ENCODE data around the gene HFM1. TPM values are rescaled to one million over a fixed set of nuclear protein-coding genes. Genes with fewer than 3 reads are reported as not detected.
"Not testable (repeated sequence)": the region's sequence is repeated elsewhere in the genome, so short reads cannot be mapped to it uniquely, and the experiment has no call there.

The HFM1 gene
- total RNA-seq: not detected

GRCh38 chr1:91404151-91405012 is at the start of gene HFM1:
TSS of gene HFM1 (minus strand) at chr1:91404837. CDS start at chr1:91401082, 3,755 bp downstream.
- POLR2A ChIA-PET: no interaction called here
- peaks cover 5% of the 10 kb centered on the region for H3K4me1 Mint-ChIP-seq
- H3K9me3 Mint-ChIP-seq: no peaks in the 10 kb centered on the region
- CTCF ChIA-PET: interaction anchor here (0.9 kb wide), 1 partner anchor 126 kb away, joined by 4 read pairs; no protein-coding TSS in a partner anchor
- H3K27me3 Mint-ChIP-seq: peaks cover 60% of the 10 kb centered on the region
- peak; percentile 47 for DNase-seq
- H3K36me3 Mint-ChIP-seq (ENCODE audit: low read depth): no peaks in the 10 kb centered on the region
- H3K27ac Mint-ChIP-seq: no peak within 1 kb of the TSS
- peak within 1 kb of the TSS; percentile 54 for H3K4me3 Mint-ChIP-seq

- Mint-ChIP-seq H3K27me3 (peaks cover 9% of the 10 kb centered on the region), H3K4me1 (no peaks in the 10 kb centered on the region), H3K36me3 (ENCODE audit: low read depth) (no peaks in the 10 kb centered on the region), H3K27ac (no peak overlapping the region), H3K9me3 (no peaks in the 10 kb centered on the region), H3K4me3 (no peak overlapping the region)
- POLR2A ChIA-PET: no interaction called here
- no peak for DNase-seq
- CTCF ChIA-PET: no interaction called here
Measured at GRCh38 chr1:91454136-91454535, 49.5 kb upstream of the HFM1 start.

GRCh38 chr1:91450260-91450659 is 45.6 kb upstream of the HFM1 start:
- POLR2A ChIA-PET: no interaction called here
- H3K4me3 Mint-ChIP-seq: no peak overlapping the region
- CTCF ChIA-PET: no interaction called here
- H3K4me1 Mint-ChIP-seq: no peaks in the 10 kb centered on the region
- no peaks in the 10 kb centered on the region for H3K9me3 Mint-ChIP-seq
- DNase-seq: no peak
- H3K27me3 Mint-ChIP-seq: peaks cover 12% of the 10 kb centered on the region
- no peak overlapping the region for H3K27ac Mint-ChIP-seq
- no peaks in the 10 kb centered on the region for H3K36me3 Mint-ChIP-seq (ENCODE audit: low read depth)

- CTCF ChIA-PET; H3K27ac Mint-ChIP-seq; H3K36me3 Mint-ChIP-seq (ENCODE audit: low read depth); DNase-seq; H3K4me3 Mint-ChIP-seq; H3K4me1 Mint-ChIP-seq; POLR2A ChIA-PET: not testable (repeated sequence)
- Mint-ChIP-seq H3K27me3 (peaks cover 22% of the 10 kb centered on the region), H3K9me3 (peaks cover 11% of the 10 kb centered on the region)
Measured at GRCh38 chr1:91447782-91448181, 43.1 kb upstream of the HFM1 start.

GRCh38 chr1:91441980-91442379 is 37.3 kb upstream of the HFM1 start:
- CTCF ChIA-PET; POLR2A ChIA-PET; H3K36me3 Mint-ChIP-seq (ENCODE audit: low read depth); H3K27ac Mint-ChIP-seq; H3K4me1 Mint-ChIP-seq; H3K4me3 Mint-ChIP-seq; DNase-seq: not testable (repeated sequence)
- Mint-ChIP-seq H3K9me3 (peaks cover 11% of the 10 kb centered on the region), H3K27me3 (peaks cover 34% of the 10 kb centered on the region)

- H3K27ac Mint-ChIP-seq: no peak overlapping the region
- peaks cover 11% of the 10 kb centered on the region for H3K9me3 Mint-ChIP-seq
- ChIA-PET POLR2A (no interaction called here), CTCF (interaction anchor here (1.8 kb wide), 1 partner anchor 61 kb away, joined by 7 read pairs; the partner anchor contains the start of gene CDC7)
- H3K27me3 Mint-ChIP-seq: peaks cover 31% of the 10 kb centered on the region
- peaks cover 5% of the 10 kb centered on the region for H3K36me3 Mint-ChIP-seq (ENCODE audit: low read depth)
- H3K4me1 Mint-ChIP-seq: no peaks in the 10 kb centered on the region
- no peak for DNase-seq
- no peak overlapping the region for H3K4me3 Mint-ChIP-seq
Measured at GRCh38 chr1:91440847-91441246, 36.2 kb upstream of the HFM1 start.

- Mint-ChIP-seq H3K27me3 (peaks cover 24% of the 10 kb centered on the region), H3K4me3 (no peak overlapping the region), H3K36me3 (ENCODE audit: low read depth) (peaks cover 5% of the 10 kb centered on the region), H3K4me1 (no peaks in the 10 kb centered on the region), H3K9me3 (peaks cover 6% of the 10 kb centered on the region), H3K27ac (no peak overlapping the region)
- ChIA-PET CTCF (no interaction called here), POLR2A (no interaction called here)
- no peak for DNase-seq
Measured at GRCh38 chr1:91439016-91439415, 34.4 kb upstream of the HFM1 start.

- H3K4me3 Mint-ChIP-seq: no peak overlapping the region
- no peak for DNase-seq
- no peaks in the 10 kb centered on the region for H3K36me3 Mint-ChIP-seq (ENCODE audit: low read depth)
- ChIA-PET CTCF (no interaction called here), POLR2A (no interaction called here)
- peaks cover 33% of the 10 kb centered on the region for H3K27me3 Mint-ChIP-seq
- no peak overlapping the region for H3K27ac Mint-ChIP-seq
- no peaks in the 10 kb centered on the region for H3K4me1 Mint-ChIP-seq
- no peaks in the 10 kb centered on the region for H3K9me3 Mint-ChIP-seq
Measured at GRCh38 chr1:91428182-91428798, 23.7 kb upstream of the HFM1 start.

- ChIA-PET POLR2A (no interaction called here), CTCF (no interaction called here)
- DNase-seq: no peak
- no peaks in the 10 kb centered on the region for H3K9me3 Mint-ChIP-seq
- no peaks in the 10 kb centered on the region for H3K4me1 Mint-ChIP-seq
- no peak overlapping the region for H3K27ac Mint-ChIP-seq
- peaks cover 38% of the 10 kb centered on the region for H3K27me3 Mint-ChIP-seq
- H3K4me3 Mint-ChIP-seq: no peak overlapping the region
- no peaks in the 10 kb centered on the region for H3K36me3 Mint-ChIP-seq (ENCODE audit: low read depth)
Measured at GRCh38 chr1:91427741-91428140, 23.1 kb upstream of the HFM1 start.

- peaks cover 58% of the 10 kb centered on the region for H3K27me3 Mint-ChIP-seq
- CTCF ChIA-PET; H3K4me1 Mint-ChIP-seq; H3K27ac Mint-ChIP-seq; H3K36me3 Mint-ChIP-seq (ENCODE audit: low read depth); H3K4me3 Mint-ChIP-seq; POLR2A ChIA-PET; DNase-seq; H3K9me3 Mint-ChIP-seq: not testable (repeated sequence)
Measured at GRCh38 chr1:91422523-91422922, 17.9 kb upstream of the HFM1 start.

GRCh38 chr1:91412371-91412770 is 7.7 kb upstream of the HFM1 start:
- no peak for DNase-seq
- no peak overlapping the region for H3K4me3 Mint-ChIP-seq
- no peaks in the 10 kb centered on the region for H3K4me1 Mint-ChIP-seq
- H3K27ac Mint-ChIP-seq: no peak overlapping the region
- CTCF ChIA-PET: no interaction called here
- no peaks in the 10 kb centered on the region for H3K9me3 Mint-ChIP-seq
- no peaks in the 10 kb centered on the region for H3K36me3 Mint-ChIP-seq (ENCODE audit: low read depth)
- peaks cover 28% of the 10 kb centered on the region for H3K27me3 Mint-ChIP-seq
- POLR2A ChIA-PET: no interaction called here

GRCh38 chr1:91406773-91407389 is 2.2 kb upstream of the HFM1 start:
- Mint-ChIP-seq H3K27me3 (peaks cover 61% of the 10 kb centered on the region), H3K36me3 (ENCODE audit: low read depth) (no peaks in the 10 kb centered on the region), H3K27ac (no peak overlapping the region), H3K4me1 (peaks cover 5% of the 10 kb centered on the region), H3K9me3 (no peaks in the 10 kb centered on the region), H3K4me3 (no peak overlapping the region)
- POLR2A ChIA-PET: no interaction called here
- CTCF ChIA-PET: interaction anchor here (0.5 kb wide), 1 partner anchor 267 kb away, joined by 3 read pairs; no protein-coding TSS in a partner anchor
- DNase-seq: no peak

- POLR2A ChIA-PET: no interaction called here
- CTCF ChIA-PET: no interaction called here
- no peak overlapping the region for H3K4me3 Mint-ChIP-seq
Measured at GRCh38 chr1:91402023-91402422, 2.6 kb downstream of the HFM1 start.

More at GRCh38 chr1:91402023-91402422, 2.6 kb downstream of the HFM1 start:
- no peaks in the 10 kb centered on the region for H3K36me3 Mint-ChIP-seq (ENCODE audit: low read depth)
- no peaks in the 10 kb centered on the region for H3K9me3 Mint-ChIP-seq
- H3K4me1 Mint-ChIP-seq: peaks cover 5% of the 10 kb centered on the region
- H3K27ac Mint-ChIP-seq: no peak overlapping the region
- no peak for DNase-seq
- H3K27me3 Mint-ChIP-seq: peaks cover 58% of the 10 kb centered on the region
